ENCODE results near the gene GNB1L. TPM values are rescaled to one million over a fixed set of nuclear protein-coding genes. Genes with fewer than 3 reads are reported as not detected.

GNB1L gene
- total and polyA plus RNA-seq, 2 of the 13 experiments (the other 11 are each of a cell fraction or from before 2014, with no cell fraction given) = 2.5 to 7.4 TPM

- Histone ChIP-seq H3K4me3 (replicated peaks in 1 of 3; ENCODE audit: insufficient read depth in 1 of 3, low read depth in 2 of 3, low read length in 3 of 3) (no peak overlapping the region), H3K4me2 (ENCODE audit: low read depth, low read length) (no peak overlapping the region), H3K4me1 (ENCODE audit: insufficient read depth, low read length) (peaks cover 21% of the 10 kb centered on the region), H3K79me2 (ENCODE audit: insufficient read depth, low read length) (no peaks in the 10 kb centered on the region), H3K27me3 (ENCODE audit: control insufficient read depth in 1 of 2, insufficient read depth in 2 of 2, low read length in 2 of 2) (no peaks in the 10 kb centered on the region), H3K36me3 (replicated peaks in 1 of 2; ENCODE audit: control insufficient read depth in 1 of 2, insufficient read depth in 2 of 2, low read length in 2 of 2) (no peaks in the 10 kb centered on the region), H3K9me3 (ENCODE audit: low read length) (no peaks in the 10 kb centered on the region), H3K9ac (ENCODE audit: insufficient read depth, low read depth, low read length) (no peak overlapping the region), H3K27ac (ENCODE audit: extremely low read length, insufficient read depth, low read length) (no peak overlapping the region), H2AFZ (ENCODE audit: low read length) (no peak overlapping the region), H4K20me1 (ENCODE audit: insufficient read depth, low read length) (no peaks in the 10 kb centered on the region)
- no peak for DNase-seq (ENCODE audit: low spot score)
- ATAC-seq = no peak
- ChIA-PET CTCF (ENCODE audit: low intra/inter-chr PET ratio, low total read pairs) (no interaction called here), POLR2A (no interaction called here)
- 89% methylated on average over 6 of the region's 27 CpGs for WGBS (ENCODE audit: low lambda C conversion rate)
- TF ChIP-seq SMAD9 (CRISPR knock-in tag; IDR thresholded peaks at IDR 0.05) (no peak), KDM3A (CRISPR knock-in tag; IDR thresholded peaks at IDR 0.05; ENCODE audit: low read depth) (no peak), ZNF776 (CRISPR knock-in tag; IDR thresholded peaks at IDR 0.05) (no peak), HNRNPLL (IDR thresholded peaks at IDR 0.05; ENCODE audit: low read depth, low read length, poor library complexity, severe bottlenecking) (peak; percentile 2), ZNF10 (CRISPR knock-in tag; IDR thresholded peaks at IDR 0.05; ENCODE audit: borderline replicate concordance, low read depth) (no peak)
- intact Hi-C loops (cut with micrococcal nuclease; ENCODE audit: unreplicated experiment) = no loop called here
- no peak for FAIRE-seq
- BruUV-seq (replicated peaks) = no TSS peak
- in situ Hi-C loops (cut with HindIII; ENCODE audit: extremely low pct_ligation_motif_present, low pct_unique_long_range_greater_than_20kb) = no loop called here
These were observed 19.8 kb upstream of the GNB1L start for GRCh38 chr22:19874307-19875060.

GRCh38 chr22:19873960-19874306, 19.3 kb upstream of the GNB1L start:
- TF ChIP-seq SIN3B (IDR thresholded peaks at IDR 0.05; ENCODE audit: low read length) (no peak), ZSCAN5A (CRISPR knock-in tag; IDR thresholded peaks at IDR 0.05; ENCODE audit: borderline replicate concordance) (no peak), PAXIP1 (CRISPR knock-in tag; conservative IDR thresholded peaks at IDR 0.05) (no peak), POGZ (CRISPR knock-in tag; IDR thresholded peaks at IDR 0.05) (no peak), ZNF557 (CRISPR knock-in tag; IDR thresholded peaks at IDR 0.05) (no peak), KLF15 (CRISPR knock-in tag; IDR thresholded peaks at IDR 0.05; ENCODE audit: borderline replicate concordance) (no peak), ZNF775 (CRISPR knock-in tag; IDR thresholded peaks at IDR 0.05; ENCODE audit: borderline replicate concordance) (no peak)
- CTCF ChIA-PET (ENCODE audit: low intra/inter-chr PET ratio, low total read pairs) = no interaction called here
- Histone ChIP-seq H3K27me3 (ENCODE audit: control insufficient read depth in 1 of 2, insufficient read depth in 2 of 2, low read length in 2 of 2) (no peaks in the 10 kb centered on the region), H4K20me1 (ENCODE audit: insufficient read depth, low read length) (no peaks in the 10 kb centered on the region), H2AFZ (ENCODE audit: low read length) (no peak overlapping the region), H3K79me2 (ENCODE audit: insufficient read depth, low read length) (no peaks in the 10 kb centered on the region), H3K27ac (ENCODE audit: extremely low read length, insufficient read depth, low read length) (no peak overlapping the region), H3K4me1 (ENCODE audit: insufficient read depth, low read length) (peaks cover 26% of the 10 kb centered on the region), H3K4me2 (ENCODE audit: low read depth, low read length) (no peak overlapping the region), H3K9me3 (ENCODE audit: low read length) (no peaks in the 10 kb centered on the region), H3K4me3 (replicated peaks in 1 of 3; ENCODE audit: insufficient read depth in 1 of 3, low read depth in 2 of 3, low read length in 3 of 3) (no peak overlapping the region), H3K36me3 (replicated peaks in 1 of 2; ENCODE audit: control insufficient read depth in 1 of 2, insufficient read depth in 2 of 2, low read length in 2 of 2) (no peaks in the 10 kb centered on the region), H3K9ac (ENCODE audit: insufficient read depth, low read depth, low read length) (no peak overlapping the region)
- POLR2A ChIA-PET = no interaction called here
- DNase-seq (ENCODE audit: low spot score) (no peak), FAIRE-seq (no peak), ATAC-seq (no peak)
- no TSS peak for BruUV-seq (replicated peaks)
- 87% methylated on average over 3 of the region's 7 CpGs for WGBS (ENCODE audit: low lambda C conversion rate)
- in situ Hi-C loops (cut with HindIII; ENCODE audit: extremely low pct_ligation_motif_present, low pct_unique_long_range_greater_than_20kb) = no loop called here
- intact Hi-C loops (cut with micrococcal nuclease; ENCODE audit: unreplicated experiment) = no loop called here

Measured in HepG2 (cell line).